Medulla oblongata (tissue), 1 donor: ENCODE results near the gene CYP4Z1.
"Not testable (repeated sequence)": the region's sequence is repeated elsewhere in the genome, so short reads cannot be mapped to it uniquely, and the experiment has no call there.

Source experiments
- DNase-seq: peaks from one replicate; pipeline ENCODE4 v3.0.0-alpha.2; 2015; ENCODE audit errors: extremely low spot score

CYP4Z1 gene

GRCh38 chr1:47128221-47128620, 61.2 kb downstream of the CYP4Z1 start:
- no peak for DNase-seq

GRCh38 chr1:47128854-47129253, 61.8 kb downstream of the CYP4Z1 start:
- DNase-seq = not testable (repeated sequence)

DNA sequence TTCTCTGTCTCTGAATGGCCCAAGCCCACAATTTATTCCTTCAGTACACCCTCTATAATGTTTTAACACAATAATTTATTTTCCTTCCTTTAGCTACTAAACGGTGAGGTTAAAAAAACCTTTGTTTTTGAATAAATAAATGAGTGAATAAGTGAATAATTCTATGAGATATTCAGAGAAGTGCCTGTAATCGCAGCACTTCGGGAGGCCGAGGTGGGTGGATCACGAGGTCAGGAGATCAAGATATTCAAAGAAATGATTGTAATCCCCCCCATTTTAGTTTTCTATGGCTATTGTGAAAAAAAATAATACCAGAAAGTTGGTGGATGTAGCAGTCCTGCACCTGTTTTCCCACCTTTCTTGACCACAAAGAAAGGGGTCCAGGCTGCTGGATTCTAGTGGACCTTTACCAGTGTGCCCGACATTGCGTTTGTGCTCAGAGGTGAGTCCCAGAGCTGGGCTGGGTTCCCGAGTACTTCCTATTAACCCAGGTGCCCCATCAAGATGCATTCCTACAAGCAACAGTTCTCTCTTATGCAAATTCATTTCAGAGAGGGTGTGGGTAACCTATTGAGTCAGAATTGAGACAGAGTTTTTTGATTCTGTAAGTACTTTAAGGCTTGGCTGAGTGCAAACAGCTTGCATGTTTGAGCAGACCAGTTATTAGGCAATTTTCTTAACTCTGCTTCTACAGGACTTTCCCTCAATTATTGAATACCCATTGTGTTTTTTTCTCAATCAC, 62.6 kb downstream of the CYP4Z1 start:
- DNase-seq = not testable (repeated sequence)

GRCh38 chr1:47132665-47133064, 65.6 kb downstream of the CYP4Z1 start:
- DNase-seq = not testable (repeated sequence)

- DNase-seq = no peak
Measured at GRCh38 chr1:47137198-47137597, 70.2 kb downstream of the CYP4Z1 start, which contains the start of gene CYP4A22. Gene CYP4A22 (plus strand): TSS chr1:47137441. CDS start chr1:47137486, 45 bp downstream.

DNA sequence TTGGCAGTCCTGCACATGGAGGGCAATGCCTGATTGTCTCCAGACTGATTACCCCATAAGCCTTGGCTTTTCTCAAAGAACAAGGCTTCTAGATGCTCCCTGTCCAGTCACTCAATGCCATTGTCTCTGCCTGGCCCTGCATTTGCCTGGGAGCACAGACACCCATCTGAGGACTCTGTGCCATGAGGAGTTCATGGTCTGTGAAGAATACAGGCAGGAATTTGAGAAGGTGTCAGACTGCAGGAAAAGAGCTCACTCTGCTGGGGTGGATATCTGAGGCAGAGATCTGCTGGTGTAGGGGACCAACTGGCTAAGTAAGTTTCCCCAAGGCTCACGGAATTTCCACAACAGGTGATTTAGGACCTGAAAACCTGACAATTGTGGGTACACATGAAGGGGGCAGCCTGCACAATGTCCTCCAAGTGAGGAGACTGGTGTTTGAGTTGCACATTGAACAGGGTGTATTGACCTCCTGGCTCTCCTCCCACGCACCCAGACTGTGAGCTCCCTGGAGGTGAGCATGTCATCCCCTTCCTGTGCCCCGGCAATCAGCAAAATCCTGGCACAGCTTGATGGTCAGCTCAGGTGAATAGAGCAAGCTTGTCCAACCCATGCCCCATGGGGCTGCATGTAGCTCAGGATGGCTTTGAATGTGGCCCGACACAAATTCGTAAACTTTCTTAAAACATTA, 71.0 kb downstream of the CYP4Z1 start:
- DNase-seq = no peak

DNA sequence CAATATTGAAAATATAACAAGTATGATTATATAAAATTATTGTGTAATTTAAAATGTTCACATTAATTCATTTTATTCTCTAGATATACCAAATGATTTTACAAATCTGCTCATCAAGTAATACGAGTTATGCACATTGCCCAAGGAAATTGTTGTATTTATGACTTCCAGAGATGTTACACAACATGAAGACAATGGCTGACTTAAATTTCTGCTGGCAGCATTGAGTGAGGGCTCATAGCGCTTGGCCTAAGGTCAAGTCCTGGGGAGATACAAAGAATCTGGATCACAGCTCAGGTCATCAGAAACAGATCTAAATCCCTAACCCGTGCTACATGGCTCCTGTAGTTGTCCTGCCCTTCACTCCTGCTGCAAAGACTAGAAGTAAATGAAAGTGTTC, 73.3 kb downstream of the CYP4Z1 start:
- DNase-seq = not testable (repeated sequence)

DNA sequence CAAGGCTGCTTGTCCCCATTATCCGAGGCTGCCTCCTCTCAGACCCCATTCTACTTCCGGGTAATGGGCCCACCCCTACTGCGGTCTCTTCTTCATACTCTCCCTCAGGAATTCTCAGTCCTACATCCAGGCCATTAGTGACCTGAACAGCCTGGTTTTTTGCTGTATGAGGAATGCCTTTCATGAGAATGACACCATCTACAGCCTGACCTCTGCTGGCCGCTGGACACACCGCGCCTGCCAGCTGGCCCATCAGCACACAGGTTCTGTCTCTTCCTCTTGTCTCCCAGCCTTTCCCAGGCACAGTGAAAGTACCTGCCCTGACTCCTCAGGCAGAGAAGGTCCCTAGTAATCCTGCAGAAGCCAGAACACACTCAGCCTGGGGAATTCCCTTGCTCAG, 76.6 kb downstream of the CYP4Z1 start:
- not testable (repeated sequence) for DNase-seq

DNA sequence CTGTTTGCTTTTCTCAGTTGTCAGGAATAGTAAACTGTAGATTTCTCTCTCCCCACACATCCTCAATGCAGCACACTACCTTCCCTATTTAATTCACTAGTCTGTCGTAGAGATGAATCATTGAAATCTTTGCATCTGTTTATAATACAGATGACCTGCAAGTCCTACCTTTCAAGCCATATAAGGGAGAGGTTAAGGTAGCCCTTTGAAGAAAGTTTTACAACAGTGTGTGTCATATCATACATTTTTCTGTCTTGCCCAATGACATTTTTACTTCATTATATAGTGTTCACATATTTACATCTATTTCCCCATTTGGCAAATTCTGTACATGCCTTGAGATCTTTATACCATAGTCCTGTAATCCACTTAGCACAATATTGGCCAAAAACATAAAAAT, 79.5 kb downstream of the CYP4Z1 start:
- not testable (repeated sequence) for DNase-seq

- DNase-seq = no peak
Measured at GRCh38 chr1:47147047-47147785, 80.2 kb downstream of the CYP4Z1 start.

DNA sequence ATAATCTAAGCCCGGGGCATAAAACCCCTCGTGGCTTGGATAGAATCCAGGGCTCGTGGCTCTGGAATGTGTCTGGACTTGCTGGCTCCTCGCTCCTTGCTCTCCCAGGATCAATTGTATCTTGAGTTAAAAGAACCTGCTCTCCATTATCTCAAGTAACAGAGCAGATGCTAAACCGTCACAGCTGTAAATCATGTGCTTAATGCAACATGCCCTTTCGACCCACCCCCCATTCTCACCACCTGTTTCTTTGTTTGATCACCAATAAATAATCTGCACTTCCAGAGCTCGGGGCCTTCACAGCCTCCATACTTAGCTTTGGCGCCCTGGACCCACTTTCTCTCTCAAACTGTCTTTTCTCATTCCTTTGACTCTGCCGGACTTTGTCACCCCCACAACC, 82.1 kb downstream of the CYP4Z1 start:
- not testable (repeated sequence) for DNase-seq

GRCh38 chr1:47156457-47156856, 89.4 kb downstream of the CYP4Z1 start:
- not testable (repeated sequence) for DNase-seq

DNA sequence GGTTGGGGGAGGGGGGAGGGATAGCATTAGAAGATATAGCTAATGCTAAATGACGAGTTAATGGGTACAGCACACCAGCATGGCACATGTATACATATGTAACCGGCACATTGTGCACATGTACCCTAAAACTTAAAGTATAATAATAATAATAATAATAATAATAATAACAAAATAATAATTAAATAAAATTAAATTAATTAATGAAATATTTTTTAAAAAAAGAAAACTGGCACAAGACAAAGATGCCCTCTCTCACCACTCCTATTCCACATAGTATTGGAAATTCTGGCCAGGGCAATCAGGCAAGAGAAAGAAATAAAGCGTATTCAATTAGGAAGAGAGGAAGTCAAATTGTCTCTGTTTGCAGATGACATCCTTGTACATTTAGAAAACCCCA, 90.9 kb downstream of the CYP4Z1 start:
- not testable (repeated sequence) for DNase-seq

GRCh38 chr1:47160716-47161115, 93.7 kb downstream of the CYP4Z1 start:
- no peak for DNase-seq

- DNase-seq = no peak
Measured at GRCh38 chr1:47161298-47162040, 94.4 kb downstream of the CYP4Z1 start.

GRCh38 chr1:47164552-47164951, 97.5 kb downstream of the CYP4Z1 start:
- no peak for DNase-seq
